B cell (primary cell): ENCODE results near the gene PNPLA5. TPM values are rescaled to one million over a fixed set of nuclear protein-coding genes. Genes with fewer than 3 reads are reported as not detected.

Experiments
- ATAC-seq: fragments of 200-7000 bp; cut with Tn5 transposase; one replicate; pipeline ENCODE4 v1.10.0; 2021; ENCODE audit warnings: low read depth, mild to moderate bottlenecking, moderate number of reproducible peaks, moderate library complexity
- CTCF ChIA-PET: fragments of 350-600 bp; sonication (Branson Sonifier 250); formaldehyde crosslinking; loops from one replicate; lab custom pipeline; 2021; ENCODE audit warnings: antibody characterized with exemption, inconsistent platforms; lab: Charles Lee
- POLR2A ChIA-PET: fragments of 350-600 bp; sonication (Branson Sonifier 250); formaldehyde crosslinking; loops from one replicate; lab custom pipeline; 2021; ENCODE audit warnings: antibody characterized with exemption; lab: Charles Lee
- DNase-seq: peaks from one replicate; pipeline ENCODE4 v3.0.0; 2013
- H2AFZ ChIP-seq: 2 replicates; pipeline ENCODE4 v1.6.1; 2012; ENCODE audit warnings: mild to moderate bottlenecking, low read depth, low read length; ENCODE audit not compliant: insufficient read depth, poor library complexity, severe bottlenecking
- H3K27ac ChIP-seq, 2 donors: 1 replicate in 1 of 2; 2 replicates in 1 of 2; pipeline ENCODE4 v1.5.1; 2012 to 2013; ENCODE audit warnings: low read length in 2 of 2, mild to moderate bottlenecking in 2 of 2, moderate library complexity in 1 of 2
- H3K27me3 ChIP-seq, 4 experiments: fragments of 200-600 bp in 1 of 4; sonication (generic) in 1 of 4; replicated peaks in 1 of 4; 1 replicate in 2 of 4; 2 replicates in 2 of 4; pipeline versions ENCODE4 v1.6.1 to v1.7.0; 2013 to 2016; ENCODE audit warnings: low read length in 3 of 4, mild to moderate bottlenecking in 2 of 4, mixed read lengths in 1 of 4, moderate library complexity in 1 of 4; ENCODE audit not compliant: insufficient read depth in 4 of 4, control insufficient read depth in 3 of 4; ENCODE audit errors: control extremely low read depth in 1 of 4
- H3K36me3 ChIP-seq, 2 experiments: replicated peaks in 1 of 2; 1 replicate in 1 of 2; 2 replicates in 1 of 2; pipeline versions ENCODE4 v1.6.1 to v1.7.1; 2013; ENCODE audit warnings: low read length in 1 of 2; ENCODE audit not compliant: insufficient read depth in 2 of 2, control insufficient read depth in 1 of 2; ENCODE audit errors: control extremely low read depth in 1 of 2, extremely low read depth in 1 of 2
- H3K4me1 ChIP-seq, 2 donors: fragments of 200-600 bp in 1 of 2; sonication (generic) in 1 of 2; 1 replicate in 1 of 2; 2 replicates in 1 of 2; pipeline versions ENCODE4 v1.5.1 to v1.6.1; 2013 to 2017; ENCODE audit warnings: low read length in 2 of 2; ENCODE audit not compliant: control insufficient read depth in 2 of 2, insufficient read depth in 2 of 2
- H3K4me2 ChIP-seq: replicated peaks from 2 replicates; pipeline ENCODE3; 2012; ENCODE audit warnings: mild to moderate bottlenecking, low read depth, low read length; ENCODE audit not compliant: poor library complexity, severe bottlenecking
- H3K4me3 ChIP-seq, 5 experiments: fragments of 200-600 bp in 1 of 5; sonication (generic) in 1 of 5; 1 replicate in 3 of 5; 2 replicates in 2 of 5; pipeline versions ENCODE4 v1.5.1 to v1.7.0; 2011 to 2016; ENCODE audit warnings: low read length in 4 of 5, mild to moderate bottlenecking in 4 of 5, low read depth in 2 of 5, control low read depth in 1 of 5, moderate library complexity in 1 of 5; ENCODE audit not compliant: insufficient read depth in 1 of 5; ENCODE audit errors: control extremely low read depth in 1 of 5, extremely low read depth in 1 of 5
- H3K79me2 ChIP-seq: fragments of 200-600 bp; sonication (generic); one replicate; pipeline ENCODE4 v1.6.0; 2016; ENCODE audit warnings: low read length; ENCODE audit not compliant: control insufficient read depth, insufficient read depth
- H3K9ac ChIP-seq: fragments of 200-600 bp; sonication (generic); 2 replicates; pipeline ENCODE4 v1.6.1; 2017; ENCODE audit warnings: mild to moderate bottlenecking, low read length, moderate library complexity
- H3K9me3 ChIP-seq, 3 donors: one replicate each; pipeline versions ENCODE4 v1.6.1 to v1.7.1; 2013; ENCODE audit warnings: low read length in 2 of 3; ENCODE audit not compliant: control insufficient read depth in 2 of 3, insufficient read depth in 1 of 3; ENCODE audit errors: control extremely low read depth in 1 of 3
- H4K20me1 ChIP-seq: 2 replicates; pipeline ENCODE4 v1.6.0; 2012; ENCODE audit warnings: mild to moderate bottlenecking, low read length; ENCODE audit not compliant: insufficient read depth, control insufficient read depth, poor library complexity, severe bottlenecking
- H3K27ac Mint-ChIP-seq: one replicate; pipeline ENCODE4 v1.8.0; 2021; ENCODE audit warnings: mixed read lengths
- H3K27me3 Mint-ChIP-seq: one replicate; pipeline ENCODE4 v1.8.0; 2021; ENCODE audit warnings: mixed read lengths
- H3K4me1 Mint-ChIP-seq: one replicate; pipeline ENCODE4 v1.8.0; 2021; ENCODE audit warnings: mixed read lengths
- H3K4me3 Mint-ChIP-seq: one replicate; pipeline ENCODE4 v1.8.0; 2021; ENCODE audit warnings: mixed read lengths
- H3K9me3 Mint-ChIP-seq: one replicate; pipeline ENCODE4 v1.8.0; 2022; ENCODE audit warnings: mixed read lengths; ENCODE audit not compliant: insufficient read depth
- CTCF ChIP-seq: fragments of 200-600 bp; IDR thresholded peaks from one replicate; pipeline ENCODE4 v1.8.0; 2022; ENCODE audit warnings: antibody characterized with exemption, mild to moderate bottlenecking
- EZH2 ChIP-seq: IDR thresholded peaks from 2 replicates; pipeline ENCODE4 v1.6.1; 2012; ENCODE audit warnings: borderline replicate concordance, low read depth, mild to moderate bottlenecking, moderate library complexity, low read length; ENCODE audit not compliant: insufficient read depth, poor library complexity, severe bottlenecking
- WGBS: methylation state at CpG from one replicate; pipeline ENCODE4 v1.1.5; 2013; ENCODE audit warnings: missing lambda C conversion rate; ENCODE audit not compliant: insufficient coverage; 5-methylcytosine and 5-hydroxymethylcytosine counted together
- intact Hi-C: fragments of 100-400 bp; cut with micrococcal nuclease; formaldehyde crosslinking; loops from one replicate; pipeline ENCODE4 v1.10.0; 2022
- polyA plus RNA-seq: library from polyadenylated mRNA; depleted of rRNA; stranded (reverse); fragments of >200 nt; gene quantifications from 2 replicates; pipeline ENCODE4 v1.2.3, GENCODE V29; 2012
- total RNA-seq, 2 donors: library from RNA; stranded (reverse); fragments of 120-200 nt in 1 of 2; gene quantifications; 1 replicate in 1 of 2; 2 replicates in 1 of 2; pipeline versions ENCODE4 v1.2.3 to v1.2.4, GENCODE V29; 2013 to 2022

The PNPLA5 gene
- total and polyA plus RNA-seq, 2 donors (not counting 1 experiment from before 2014, with no cell fraction given), result not detected

DNA sequence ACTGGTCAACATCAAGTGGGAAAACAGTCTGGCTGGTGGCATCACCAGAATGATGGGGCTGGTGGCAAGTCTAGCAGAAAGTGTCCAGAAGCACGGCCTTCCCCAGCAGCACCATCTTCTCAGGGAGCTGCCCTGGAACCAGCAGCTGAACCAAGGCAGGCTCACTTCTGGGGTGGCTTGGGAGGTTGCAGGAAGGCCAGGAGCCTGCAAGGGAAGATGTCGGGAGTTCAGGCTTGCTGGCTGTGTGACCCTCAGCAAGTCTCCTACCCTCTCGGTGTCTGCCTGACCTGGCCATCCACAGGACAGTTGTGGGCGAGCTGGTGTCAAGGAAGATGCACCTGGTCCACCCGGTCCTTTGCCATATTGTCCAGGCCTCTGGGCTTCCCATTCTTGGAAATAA is 2.3 kb upstream of the PNPLA5 start:
- no peak overlapping the region for H3K27ac Mint-ChIP-seq
- DNase-seq, result no peak
- peaks cover 32% of the 10 kb centered on the region for H3K27me3 Mint-ChIP-seq
- intact Hi-C loops, result no loop called here
- H3K9me3 Mint-ChIP-seq, result no peaks in the 10 kb centered on the region
- WGBS, result 81% methylated on average over 4 of the region's 5 CpGs
- Histone ChIP-seq H4K20me1 (no peaks in the 10 kb centered on the region), H3K4me2 (no peak overlapping the region), H2AFZ (no peak overlapping the region), H3K4me1 (peaks cover 9 to 12% of the 10 kb centered on the region in 2 donors), H3K79me2 (no peaks in the 10 kb centered on the region), H3K9ac (no peak overlapping the region), H3K9me3 (peaks cover 0 to 12% (median 0%) of the 10 kb centered on the region in 3 donors), H3K27me3 (peaks cover 0 to 40% (median 7%) of the 10 kb centered on the region in 4 experiments), H3K27ac (no peak overlapping the region), H3K36me3 (no peaks in the 10 kb centered on the region), H3K4me3 (no peak overlapping the region)
- no peak for ATAC-seq
- TF ChIP-seq EZH2 (no peak), CTCF (no peak)
- POLR2A ChIA-PET, result no interaction called here
- peaks cover 1% of the 10 kb centered on the region for H3K4me1 Mint-ChIP-seq
- CTCF ChIA-PET, result no interaction called here
- no peak overlapping the region for H3K4me3 Mint-ChIP-seq

DNA sequence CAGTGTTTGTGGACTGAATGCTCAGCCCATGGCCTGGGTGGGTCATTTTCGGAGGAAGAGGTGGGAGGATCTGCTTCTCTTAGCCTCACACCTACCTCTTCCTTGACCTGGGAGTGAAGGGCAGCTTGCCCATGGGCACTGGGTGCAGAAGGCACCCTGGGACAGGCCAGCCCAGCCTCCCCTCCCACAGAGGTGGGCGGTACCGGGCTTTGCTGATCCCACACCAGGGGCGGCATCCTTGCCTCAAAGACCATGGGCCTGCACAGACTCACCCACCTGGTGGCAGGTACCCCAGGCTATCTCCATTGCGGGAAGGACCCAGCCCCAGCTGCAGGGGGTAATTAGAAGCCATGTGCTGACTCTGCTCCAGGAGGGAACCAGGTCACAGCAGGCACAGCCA is 1.5 kb upstream of the PNPLA5 start:
- intact Hi-C loops, result no loop called here
- Histone ChIP-seq H3K27ac (no peak overlapping the region), H3K79me2 (no peaks in the 10 kb centered on the region), H3K9ac (no peak overlapping the region), H2AFZ (no peak overlapping the region), H3K36me3 (no peaks in the 10 kb centered on the region), H3K27me3 (peaks cover 0 to 45% (median 7%) of the 10 kb centered on the region in 4 experiments), H4K20me1 (no peaks in the 10 kb centered on the region), H3K4me2 (no peak overlapping the region), H3K4me1 (peaks cover 9 to 12% of the 10 kb centered on the region in 2 donors), H3K9me3 (peaks cover 0 to 12% (median 0%) of the 10 kb centered on the region in 3 donors), H3K4me3 (no peak overlapping the region)
- ATAC-seq (no peak), DNase-seq (no peak)
- TF ChIP-seq CTCF, result no peak
- TF ChIP-seq EZH2, result no peak
- H3K9me3 Mint-ChIP-seq, result no peaks in the 10 kb centered on the region
- POLR2A ChIA-PET, result no interaction called here
- H3K4me1 Mint-ChIP-seq, result peaks cover 1% of the 10 kb centered on the region
- H3K4me3 Mint-ChIP-seq, result no peak overlapping the region
- WGBS, result 73% methylated on average over 5 of the region's 5 CpGs
- H3K27me3 Mint-ChIP-seq, result peaks cover 34% of the 10 kb centered on the region
- no peak overlapping the region for H3K27ac Mint-ChIP-seq
- CTCF ChIA-PET, result no interaction called here
